T-helper 1 cell treated with Interleukin-12 subunit alpha and Interleukin-12 subunit beta and Interleukin-4 antibody, amounts not matched to agents 30 μg/mL and 1 μg/mL, for 36 hours (primary cell): Measurements from ENCODE around the gene CACNA2D3.

Experiments
- H3K27ac Mint-ChIP-seq: one replicate; pipeline ENCODE4 v1.8.0; 2021; ENCODE audit warnings: mild to moderate bottlenecking, mixed read lengths
- H3K27me3 Mint-ChIP-seq: one replicate; pipeline ENCODE4 v1.8.0; 2021; ENCODE audit warnings: low read depth, mixed read lengths
- H3K36me3 Mint-ChIP-seq: one replicate; pipeline ENCODE4 v1.8.0; 2021; ENCODE audit warnings: low read depth, mixed read lengths
- H3K4me1 Mint-ChIP-seq: one replicate; pipeline ENCODE4 v1.8.0; 2021; ENCODE audit warnings: low read depth, mixed read lengths
- H3K4me3 Mint-ChIP-seq: one replicate; pipeline ENCODE4 v1.8.0; 2021; ENCODE audit warnings: mild to moderate bottlenecking, moderate library complexity, mixed read lengths
- H3K9me3 Mint-ChIP-seq: one replicate; pipeline ENCODE4 v1.8.0; 2021; ENCODE audit warnings: mixed read lengths

CACNA2D3 gene

DNA sequence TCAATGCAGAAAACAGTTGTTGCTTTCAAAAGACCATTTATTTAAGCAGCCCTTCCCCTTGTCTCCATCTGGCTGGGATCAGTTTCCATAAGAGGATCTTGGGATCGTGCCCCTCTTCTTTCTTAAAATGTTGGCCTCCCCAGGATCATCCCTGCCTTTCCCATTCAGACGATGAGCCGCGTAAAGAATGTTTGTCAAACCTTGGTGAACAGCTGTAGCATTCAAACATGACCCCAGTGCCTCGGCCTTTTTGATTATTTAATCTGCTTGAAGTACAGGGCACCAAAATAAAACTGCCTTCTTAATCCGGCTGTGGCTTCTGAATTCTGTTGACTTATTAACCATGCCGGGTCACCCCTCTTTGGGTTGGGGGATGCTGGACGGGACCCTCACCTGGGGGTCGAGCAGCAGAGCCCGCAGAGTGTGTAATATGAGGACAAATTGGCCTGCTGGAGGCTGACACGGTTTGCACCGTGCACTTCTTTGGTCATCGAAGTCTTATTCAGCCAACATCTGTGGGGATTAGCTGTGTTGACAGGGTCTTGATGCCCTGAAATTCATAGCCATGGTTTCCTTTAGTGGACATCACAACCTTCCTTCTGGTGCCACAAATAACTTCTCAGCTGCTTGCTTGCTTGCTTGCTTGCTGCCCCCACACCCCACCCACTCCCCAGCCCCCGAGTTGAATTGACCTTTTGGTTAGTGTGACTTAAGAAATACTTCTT, 805.9 kb downstream of the CACNA2D3 start, which contains the start of gene LRTM1:
LRTM1 (minus strand) TSS at position 14 of the 725 bp plus-strand sequence. CDS start 148 bp downstream, outside the sequence.
- Mint-ChIP-seq H3K36me3 (no peaks in the 10 kb centered on the region), H3K27me3 (no peaks in the 10 kb centered on the region), H3K4me3 (no peak within 1 kb of the TSS), H3K4me1 (no peaks in the 10 kb centered on the region), H3K9me3 (no peaks in the 10 kb centered on the region), H3K27ac (no peak within 1 kb of the TSS)

DNA sequence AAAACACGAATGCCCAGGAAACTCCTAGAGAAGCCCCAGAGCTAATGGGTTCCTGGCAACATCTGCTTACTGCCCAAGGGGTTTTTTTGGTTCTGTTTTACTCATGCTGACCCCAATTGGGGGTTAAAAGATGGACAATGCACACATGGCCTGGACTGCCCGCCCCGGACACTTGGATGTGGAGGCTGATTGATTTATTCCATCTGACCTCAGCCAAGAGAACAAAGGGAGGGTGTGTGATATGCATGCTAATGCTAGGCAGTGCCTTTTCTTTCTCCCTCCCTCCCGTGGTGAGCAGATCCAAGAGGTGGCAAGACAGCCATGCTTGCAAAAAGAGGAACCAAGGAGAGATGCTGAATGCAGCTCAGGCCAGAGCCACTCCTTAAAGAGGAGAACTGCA, 808.8 kb downstream of the CACNA2D3 start:
- Mint-ChIP-seq H3K27me3 (no peaks in the 10 kb centered on the region), H3K4me1 (no peaks in the 10 kb centered on the region), H3K9me3 (no peaks in the 10 kb centered on the region), H3K27ac (no peak overlapping the region), H3K4me3 (no peak overlapping the region), H3K36me3 (no peaks in the 10 kb centered on the region)

- H3K27me3 Mint-ChIP-seq = no peaks in the 10 kb centered on the region
- no peaks in the 10 kb centered on the region for H3K36me3 Mint-ChIP-seq
- H3K27ac Mint-ChIP-seq = no peak overlapping the region
- H3K9me3 Mint-ChIP-seq = no peaks in the 10 kb centered on the region
- no peaks in the 10 kb centered on the region for H3K4me1 Mint-ChIP-seq
- no peak overlapping the region for H3K4me3 Mint-ChIP-seq
Measured at GRCh38 chr3:54932606-54933005, 810.3 kb downstream of the CACNA2D3 start.

DNA sequence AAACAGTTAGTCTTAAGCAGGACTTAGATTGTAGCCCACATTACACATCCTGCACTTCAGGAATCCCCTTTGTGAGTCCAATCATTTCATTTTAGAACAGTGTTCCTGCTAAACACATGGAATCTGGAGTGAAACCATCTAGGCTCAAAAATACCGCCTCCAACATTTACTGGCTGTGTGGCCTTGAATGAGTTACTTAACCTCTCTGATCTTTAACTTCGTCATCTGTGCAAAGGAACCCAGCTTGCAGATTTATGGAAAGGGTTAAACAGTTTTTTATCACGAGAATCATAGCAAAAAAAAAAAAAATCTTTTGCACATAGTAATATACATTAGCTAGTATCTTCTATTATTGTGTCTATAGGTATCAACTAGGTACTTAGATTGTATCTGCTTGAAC, 813.5 kb downstream of the CACNA2D3 start:
- Mint-ChIP-seq H3K27me3 (no peaks in the 10 kb centered on the region), H3K9me3 (no peaks in the 10 kb centered on the region), H3K4me3 (no peak overlapping the region), H3K4me1 (no peaks in the 10 kb centered on the region), H3K36me3 (no peaks in the 10 kb centered on the region), H3K27ac (no peak overlapping the region)

DNA sequence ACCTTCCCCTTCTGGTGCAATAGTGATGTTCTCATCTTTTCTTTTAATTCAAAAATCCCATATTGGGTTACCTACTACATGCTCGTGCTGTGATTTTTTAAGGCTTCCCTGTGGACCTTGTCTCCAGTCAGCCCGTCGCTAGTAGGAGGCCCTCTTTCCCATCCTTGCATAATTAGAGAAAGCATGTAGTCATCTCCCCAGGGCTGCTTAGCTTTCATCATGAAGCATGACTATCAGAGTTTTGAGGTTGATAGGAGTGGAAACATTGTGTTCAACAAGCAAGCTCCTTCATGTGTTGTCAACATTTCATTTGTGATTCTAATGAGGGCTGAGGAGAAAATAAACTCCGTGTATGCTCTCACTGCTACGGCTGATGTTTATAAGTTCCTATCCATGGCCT, 814.2 kb downstream of the CACNA2D3 start:
- H3K4me3 Mint-ChIP-seq = no peak overlapping the region
- no peak overlapping the region for H3K27ac Mint-ChIP-seq
- H3K36me3 Mint-ChIP-seq = no peaks in the 10 kb centered on the region
- no peaks in the 10 kb centered on the region for H3K4me1 Mint-ChIP-seq
- no peaks in the 10 kb centered on the region for H3K9me3 Mint-ChIP-seq
- H3K27me3 Mint-ChIP-seq = no peaks in the 10 kb centered on the region

DNA sequence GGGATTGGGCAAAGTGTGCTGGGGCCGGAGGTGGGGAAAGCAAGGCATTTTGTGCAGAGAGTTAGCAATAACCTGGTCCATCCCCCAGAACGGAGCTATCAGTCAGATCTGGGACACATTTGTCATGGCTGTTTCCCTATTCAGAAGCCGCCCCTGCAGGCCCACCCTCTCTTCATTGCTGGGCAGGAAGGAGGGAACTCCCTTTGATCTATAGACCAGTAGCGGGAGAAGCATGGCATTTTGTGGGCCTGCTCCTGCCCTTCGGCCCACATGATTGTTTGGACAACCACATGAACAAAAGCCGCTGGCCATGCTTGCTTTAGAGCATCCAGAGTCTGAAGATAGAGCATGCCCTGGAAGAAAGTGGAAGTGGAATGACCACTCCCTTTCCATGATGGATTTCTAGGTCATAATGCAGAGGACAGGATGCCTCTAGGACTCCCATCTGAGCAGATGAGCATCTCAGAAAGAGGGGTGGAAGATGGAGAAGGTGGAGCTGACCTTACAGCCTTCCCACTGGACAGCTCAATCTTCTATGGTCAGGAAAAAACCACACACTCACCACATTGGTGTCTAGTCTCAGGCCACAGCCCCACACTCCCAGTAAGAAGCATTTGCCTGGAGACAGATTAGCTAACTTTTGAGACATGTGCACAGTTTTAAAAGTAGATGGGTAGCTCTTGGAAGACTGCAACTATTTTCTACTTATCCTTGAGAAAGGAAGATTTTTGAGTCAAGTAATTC, 817.4 kb downstream of the CACNA2D3 start:
- H3K4me1 Mint-ChIP-seq = no peaks in the 10 kb centered on the region
- H3K9me3 Mint-ChIP-seq = no peaks in the 10 kb centered on the region
- no peak overlapping the region for H3K4me3 Mint-ChIP-seq
- no peaks in the 10 kb centered on the region for H3K36me3 Mint-ChIP-seq
- H3K27me3 Mint-ChIP-seq = no peaks in the 10 kb centered on the region
- H3K27ac Mint-ChIP-seq = no peak overlapping the region

GRCh38 chr3:54940971-54941370, 818.6 kb downstream of the CACNA2D3 start:
- Mint-ChIP-seq H3K4me3 (no peak overlapping the region), H3K36me3 (no peaks in the 10 kb centered on the region), H3K4me1 (no peaks in the 10 kb centered on the region), H3K27me3 (no peaks in the 10 kb centered on the region), H3K9me3 (no peaks in the 10 kb centered on the region), H3K27ac (no peak overlapping the region)

GRCh38 chr3:54941690-54942362, 819.5 kb downstream of the CACNA2D3 start:
- Mint-ChIP-seq H3K27ac (no peak overlapping the region), H3K4me1 (no peaks in the 10 kb centered on the region), H3K4me3 (no peak overlapping the region), H3K9me3 (no peaks in the 10 kb centered on the region), H3K36me3 (no peaks in the 10 kb centered on the region), H3K27me3 (no peaks in the 10 kb centered on the region)

GRCh38 chr3:54949491-54950044, 827.2 kb downstream of the CACNA2D3 start:
- H3K36me3 Mint-ChIP-seq = no peaks in the 10 kb centered on the region
- no peaks in the 10 kb centered on the region for H3K9me3 Mint-ChIP-seq
- H3K4me1 Mint-ChIP-seq = no peaks in the 10 kb centered on the region
- H3K27me3 Mint-ChIP-seq = no peaks in the 10 kb centered on the region
- no peak overlapping the region for H3K4me3 Mint-ChIP-seq
- no peak overlapping the region for H3K27ac Mint-ChIP-seq

DNA sequence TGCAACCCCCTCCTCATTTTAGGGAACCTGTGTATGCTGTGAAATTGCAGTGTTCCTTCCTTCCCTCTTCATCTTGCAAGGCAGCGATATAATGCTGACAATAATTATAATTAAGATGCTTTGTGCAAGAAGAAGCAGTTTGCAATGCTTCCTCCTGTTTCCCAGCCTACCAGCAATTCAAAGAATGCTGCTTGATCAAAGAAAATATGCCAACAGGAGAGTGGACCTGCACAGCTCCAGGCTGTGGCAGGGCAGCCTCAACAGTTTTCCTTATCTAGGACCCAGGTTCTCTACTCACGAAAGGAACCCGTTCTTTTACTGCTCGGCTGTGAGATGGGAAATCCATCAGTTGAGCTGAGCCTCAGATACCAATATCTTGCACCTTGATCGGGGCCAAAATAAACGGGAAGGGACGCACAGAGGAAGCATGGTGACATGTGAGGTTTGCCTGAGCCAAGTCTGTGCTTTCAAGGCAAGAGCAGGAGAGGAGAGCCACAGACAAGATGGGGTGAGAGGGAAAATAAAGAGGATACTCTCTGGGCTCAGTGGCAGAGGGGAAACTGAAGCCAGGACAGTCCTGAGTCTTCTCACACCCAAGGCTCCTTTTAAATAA, 828.1 kb downstream of the CACNA2D3 start:
- no peak overlapping the region for H3K4me3 Mint-ChIP-seq
- no peaks in the 10 kb centered on the region for H3K36me3 Mint-ChIP-seq
- no peaks in the 10 kb centered on the region for H3K4me1 Mint-ChIP-seq
- H3K27ac Mint-ChIP-seq = no peak overlapping the region
- no peaks in the 10 kb centered on the region for H3K27me3 Mint-ChIP-seq
- H3K9me3 Mint-ChIP-seq = no peaks in the 10 kb centered on the region

- Mint-ChIP-seq H3K36me3 (no peaks in the 10 kb centered on the region), H3K4me3 (no peak overlapping the region), H3K27ac (no peak overlapping the region), H3K27me3 (no peaks in the 10 kb centered on the region), H3K9me3 (no peaks in the 10 kb centered on the region), H3K4me1 (no peaks in the 10 kb centered on the region)
Measured at GRCh38 chr3:54951405-54951804, 829.1 kb downstream of the CACNA2D3 start.

- no peaks in the 10 kb centered on the region for H3K9me3 Mint-ChIP-seq
- H3K27ac Mint-ChIP-seq = no peak overlapping the region
- no peak overlapping the region for H3K4me3 Mint-ChIP-seq
- no peaks in the 10 kb centered on the region for H3K27me3 Mint-ChIP-seq
- no peaks in the 10 kb centered on the region for H3K4me1 Mint-ChIP-seq
- H3K36me3 Mint-ChIP-seq = no peaks in the 10 kb centered on the region
Measured at GRCh38 chr3:54954022-54954421, 831.7 kb downstream of the CACNA2D3 start.

- Mint-ChIP-seq H3K36me3 (no peaks in the 10 kb centered on the region), H3K4me3 (no peak overlapping the region), H3K27ac (no peak overlapping the region), H3K27me3 (no peaks in the 10 kb centered on the region), H3K9me3 (no peaks in the 10 kb centered on the region), H3K4me1 (no peaks in the 10 kb centered on the region)
Measured at GRCh38 chr3:54954521-54954920, 832.2 kb downstream of the CACNA2D3 start.

GRCh38 chr3:54955496-54955895, 833.1 kb downstream of the CACNA2D3 start:
- Mint-ChIP-seq H3K9me3 (no peaks in the 10 kb centered on the region), H3K4me3 (no peak overlapping the region), H3K36me3 (no peaks in the 10 kb centered on the region), H3K27ac (no peak overlapping the region), H3K27me3 (no peaks in the 10 kb centered on the region), H3K4me1 (no peaks in the 10 kb centered on the region)
